Stimulated activated CD8-positive, alpha-beta memory T cell treated with anti-CD3 and anti-CD28 coated beads, Interleukin-7, amount 100 ng/mL, for 1 hour (primary cell): Measurements from ENCODE around the gene GBA3.

Experiments
- DNase-seq, 2 donors: peaks; one replicate each; pipeline ENCODE4 v3.0.0-alpha.2; 2020; ENCODE audit warnings: low read depth in 2 of 2

GBA3 gene

GRCh38 chr4:22780797-22781196 lies 88.1 kb downstream of the GBA3 start:
- no peak for DNase-seq

- DNase-seq = no peak
These were observed 95.1 kb downstream of the GBA3 start for GRCh38 chr4:22787753-22788375.

- no peak for DNase-seq
These were observed 97.9 kb downstream of the GBA3 start for GRCh38 chr4:22790631-22791030.

DNA sequence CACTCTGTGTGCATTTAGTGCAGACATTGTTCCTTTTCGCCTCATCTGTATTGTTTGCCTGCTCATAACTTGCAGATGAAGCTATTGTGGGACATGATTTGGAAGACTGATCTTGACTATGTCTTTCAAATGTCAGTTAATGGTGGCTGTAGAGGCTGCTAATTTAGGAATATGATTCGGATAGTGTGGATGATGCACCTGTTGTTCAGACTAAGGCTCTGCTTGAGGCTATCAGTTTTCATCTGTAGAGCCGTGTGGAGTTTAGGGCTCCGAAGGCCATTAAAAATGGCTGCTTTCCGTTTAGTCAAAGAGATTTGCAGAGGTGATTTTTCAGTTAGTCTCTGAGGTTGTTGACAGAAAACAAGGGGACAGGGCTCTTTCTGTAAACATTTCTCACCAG lies 102.0 kb downstream of the GBA3 start:
- DNase-seq = no peak

- DNase-seq = no peak
These were observed 108.7 kb downstream of the GBA3 start for GRCh38 chr4:22801391-22801790.

- DNase-seq = no peak
These were observed 110.1 kb downstream of the GBA3 start for GRCh38 chr4:22802876-22803275.

DNA sequence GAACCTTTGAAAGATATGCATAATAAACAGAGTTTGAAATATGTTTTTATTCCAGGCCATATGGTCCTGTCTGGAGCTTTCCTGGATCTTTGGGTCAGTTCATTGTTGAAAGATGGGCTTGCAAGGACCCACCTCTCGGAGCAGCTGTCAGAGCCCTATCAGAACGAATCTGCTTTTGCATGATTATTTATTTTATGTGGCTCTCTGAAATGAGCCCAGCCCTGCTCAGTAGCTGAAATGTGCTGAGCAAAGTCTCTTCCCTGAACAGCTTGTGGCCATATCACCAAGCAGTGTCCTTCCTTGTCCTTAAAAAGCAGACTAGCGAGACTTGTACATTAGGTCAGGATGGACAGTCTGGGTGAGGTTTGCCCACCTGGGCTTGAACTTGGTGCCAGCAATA lies 110.8 kb downstream of the GBA3 start:
- no peak for DNase-seq

DNA sequence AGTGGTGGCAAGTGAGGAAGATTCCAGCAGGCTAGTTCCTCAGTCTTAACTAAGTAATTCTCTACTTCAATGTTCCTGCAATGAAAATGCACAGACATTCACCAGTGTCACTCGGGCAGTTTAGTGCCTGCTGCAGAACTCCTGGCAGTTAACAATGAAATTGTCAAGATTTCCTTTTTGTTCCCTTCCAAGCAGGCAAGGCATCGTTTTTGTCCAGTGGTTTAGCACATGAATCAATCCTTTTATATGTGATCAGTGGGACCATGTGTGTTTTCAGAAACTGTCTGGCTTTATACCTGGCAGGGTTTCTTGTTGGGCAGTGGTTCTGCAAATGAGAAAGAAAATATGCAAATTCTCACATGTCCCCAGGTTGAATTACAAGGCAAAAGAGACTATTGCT lies 122.2 kb downstream of the GBA3 start:
- DNase-seq = no peak

- no peak for DNase-seq
These were observed 131.4 kb downstream of the GBA3 start for GRCh38 chr4:22824091-22824490.

- no peak for DNase-seq
These were observed 149.8 kb downstream of the GBA3 start for GRCh38 chr4:22842360-22843018.

DNA sequence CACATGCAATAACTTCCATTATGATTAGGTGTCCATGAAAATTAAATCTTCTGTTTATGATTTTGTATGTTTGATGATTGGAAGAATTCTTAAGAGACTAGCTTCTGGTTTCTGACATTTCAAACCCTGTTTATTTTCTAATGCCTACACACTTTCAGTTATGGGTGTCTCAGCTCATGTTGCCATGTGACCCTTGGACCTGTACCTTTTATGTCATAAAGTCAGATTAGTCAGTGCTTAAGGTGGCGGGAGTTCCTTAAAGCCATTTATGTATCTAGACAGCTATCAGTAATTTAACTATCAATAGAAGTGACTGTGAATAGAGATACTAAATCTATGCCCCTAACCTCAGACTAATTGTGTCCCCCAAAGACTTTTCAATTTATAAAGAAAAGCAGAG lies 155.6 kb downstream of the GBA3 start:
- DNase-seq = no peak

GRCh38 chr4:22850055-22850454 lies 157.3 kb downstream of the GBA3 start:
- DNase-seq = no peak

GRCh38 chr4:22850630-22851029 lies 157.9 kb downstream of the GBA3 start:
- DNase-seq = no peak

- no peak for DNase-seq
These were observed 164.7 kb downstream of the GBA3 start for GRCh38 chr4:22857411-22857810.

DNA sequence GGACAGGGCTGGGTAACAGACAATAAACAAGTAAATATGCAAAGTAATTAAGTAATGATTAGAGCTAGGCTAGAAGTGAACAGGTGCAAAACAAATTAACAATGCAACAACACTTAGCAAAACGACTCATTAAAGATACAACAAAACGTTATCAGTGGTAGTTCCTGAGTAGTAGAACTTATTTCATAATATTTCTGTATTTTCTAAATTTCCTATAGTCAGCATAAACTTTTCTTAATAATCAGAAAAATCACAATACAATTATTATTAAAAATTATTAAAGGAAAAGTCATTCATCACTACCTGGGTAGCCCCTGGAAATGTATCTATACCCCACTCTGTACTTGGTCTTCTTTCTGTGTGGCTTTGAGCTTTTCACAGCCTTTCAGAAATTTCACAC lies 166.6 kb downstream of the GBA3 start:
- no peak for DNase-seq
